Hindlimb muscle (tissue), 1 donor: ENCODE measurements around the gene BIK. TPM values are rescaled to one million over a fixed set of nuclear protein-coding genes. Genes with fewer than 3 reads are reported as not detected.
"Not testable (repeated sequence)": the region's sequence is repeated elsewhere in the genome, so short reads cannot be mapped to it uniquely, and the experiment has no call there.

ENCODE experiments used
- DNase-seq: peaks from one replicate; pipeline ENCODE4 v3.0.0-alpha.2; 2013
- polyA plus RNA-seq: library from polyadenylated mRNA; unstranded; fragments of 120-200 nt; gene quantifications from one replicate; pipeline ENCODE4 v1.2.1, GENCODE V29; 2013; ENCODE audit not compliant: insufficient read length

Gene BIK
- polyA plus RNA-seq, 1 donor: not detected

DNA sequence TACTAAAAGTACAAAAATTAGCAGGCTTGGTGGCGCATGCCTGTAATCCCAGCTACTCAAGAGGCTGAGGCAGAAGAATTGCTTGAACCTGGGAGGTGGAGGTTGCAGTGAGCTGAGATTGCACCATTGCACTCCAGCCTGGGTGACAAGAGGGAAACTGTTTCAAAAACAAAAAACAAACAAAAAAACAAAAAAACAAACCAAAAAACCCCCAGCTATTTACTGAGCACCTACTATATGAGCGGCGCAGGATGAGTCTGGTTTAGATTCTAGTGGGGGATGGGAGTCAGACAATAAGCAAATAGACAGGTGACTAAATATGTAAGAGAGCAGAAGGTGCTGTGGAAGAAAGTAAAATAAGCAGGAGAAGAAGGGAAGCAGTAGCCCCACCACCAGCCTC is 5.6 kb upstream of the BIK start:
- not testable (repeated sequence) for DNase-seq

DNA sequence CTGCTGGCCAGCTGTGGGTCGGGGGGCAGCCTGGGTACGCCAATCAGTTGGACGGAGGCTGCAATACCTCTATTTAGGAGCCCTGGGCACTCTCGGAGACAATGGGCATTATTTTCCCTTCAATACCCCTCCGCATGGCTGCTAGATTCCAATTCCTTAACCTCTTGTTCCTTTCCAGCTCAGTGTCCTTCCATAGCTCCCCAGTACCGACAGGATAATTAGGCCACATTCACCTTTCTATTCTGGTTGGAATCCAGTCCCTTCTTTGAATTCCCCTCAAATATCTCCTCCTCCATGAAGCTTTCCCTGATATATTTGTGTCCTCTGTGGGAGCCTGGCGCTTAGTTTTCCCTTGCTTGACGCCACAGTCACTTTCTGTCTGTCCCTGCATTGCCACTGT is 4.2 kb upstream of the BIK start:
- DNase-seq: no peak

- DNase-seq: no peak
Observed at GRCh38 chr22:43109511-43109910, 1.0 kb upstream of the BIK start.

DNA sequence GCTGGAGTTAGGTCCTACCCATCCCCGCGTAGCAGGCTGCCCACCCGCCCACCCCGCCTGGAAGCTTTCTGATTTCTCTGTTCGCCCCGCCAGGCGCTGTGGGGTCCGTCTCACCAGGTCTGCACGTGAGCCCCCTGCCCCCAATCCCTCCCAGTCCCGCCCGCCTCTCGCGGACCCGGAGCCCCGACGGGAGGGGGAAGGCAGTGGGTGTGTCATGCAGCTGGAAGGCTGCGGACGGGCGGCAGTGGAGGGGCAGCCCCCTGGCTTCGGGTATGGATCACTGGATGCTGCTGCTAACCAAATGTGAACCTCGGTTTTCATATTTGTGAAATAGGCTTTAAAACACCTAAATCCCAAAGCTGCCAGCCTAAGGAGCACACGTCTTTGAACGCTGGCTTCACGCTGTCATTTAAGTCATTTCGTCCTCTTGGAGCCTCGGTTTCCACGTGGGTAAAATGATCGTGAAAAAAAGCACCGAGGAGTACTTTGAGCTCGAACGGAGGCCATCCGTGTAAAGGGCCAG is 568 bp upstream of the BIK start:
- no peak for DNase-seq

DNA sequence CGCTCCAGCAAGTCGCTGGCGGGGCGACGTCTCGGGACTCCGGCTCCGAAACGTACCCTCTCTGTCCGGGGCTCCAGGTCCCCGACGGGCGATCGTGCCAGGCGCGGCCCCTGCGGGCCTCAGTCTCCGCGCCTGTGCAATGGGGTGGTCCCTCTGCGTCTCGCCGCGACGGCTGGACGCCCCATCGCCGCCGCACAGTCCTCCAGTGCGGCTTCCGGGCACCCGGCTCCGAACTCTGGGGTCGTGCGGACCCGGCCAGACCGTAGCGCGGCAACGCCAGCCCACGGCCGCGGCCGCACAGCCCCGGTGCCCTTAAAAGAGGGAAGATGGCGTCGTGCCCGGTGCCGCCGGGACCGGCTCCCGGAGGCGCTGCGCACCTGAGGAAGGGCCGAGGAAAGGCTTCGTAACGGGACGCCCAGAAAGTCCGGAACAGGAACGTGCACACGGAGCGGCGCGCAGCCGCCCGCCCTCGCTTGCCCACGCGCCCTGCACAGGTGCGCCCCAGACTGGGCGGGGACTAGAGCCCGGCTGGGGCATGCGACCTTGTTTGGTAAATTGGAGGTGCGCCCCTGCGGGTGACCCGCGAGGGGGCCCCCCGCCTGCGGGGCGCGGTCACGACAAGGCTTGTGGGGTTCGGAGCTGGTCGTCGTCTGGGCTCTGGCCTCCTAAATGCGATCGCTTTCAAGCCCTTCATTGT is 525 bp downstream of the BIK start:
- DNase-seq: no peak

DNA sequence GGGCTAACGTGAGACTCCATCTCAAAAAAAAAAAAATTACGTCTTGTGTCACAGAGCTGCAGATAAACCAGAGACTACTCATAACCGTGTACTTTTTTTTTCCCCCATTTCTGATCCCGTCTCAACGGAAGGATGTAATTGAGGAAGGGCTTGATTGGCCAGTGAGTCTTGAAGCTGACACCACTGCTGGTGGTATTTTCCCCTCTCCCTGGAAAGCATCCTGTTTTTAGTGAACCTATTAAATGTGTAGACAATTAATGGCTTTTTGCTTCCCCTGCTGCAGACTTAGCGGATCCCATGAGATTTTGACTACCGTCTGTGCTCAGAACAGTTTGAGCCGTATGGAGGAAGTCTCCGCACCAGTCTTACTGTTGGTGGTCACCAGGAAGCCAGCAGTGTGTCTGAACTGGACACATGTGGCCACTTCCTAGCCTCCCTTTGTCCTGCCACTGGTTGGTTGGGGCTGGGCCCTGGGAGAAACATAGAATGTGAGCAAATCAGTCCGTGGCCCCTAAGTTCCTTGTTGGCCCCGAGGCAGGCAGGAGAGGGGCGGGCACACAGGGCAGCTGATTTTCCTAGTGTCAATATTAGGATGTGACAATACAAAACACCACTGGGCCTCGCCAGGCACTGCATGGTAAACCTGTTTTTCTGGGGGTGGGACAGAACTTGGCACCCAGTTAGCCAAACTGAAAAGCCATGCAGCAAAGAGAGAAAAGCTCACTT is 3.1 kb downstream of the BIK start:
- no peak for DNase-seq

DNA sequence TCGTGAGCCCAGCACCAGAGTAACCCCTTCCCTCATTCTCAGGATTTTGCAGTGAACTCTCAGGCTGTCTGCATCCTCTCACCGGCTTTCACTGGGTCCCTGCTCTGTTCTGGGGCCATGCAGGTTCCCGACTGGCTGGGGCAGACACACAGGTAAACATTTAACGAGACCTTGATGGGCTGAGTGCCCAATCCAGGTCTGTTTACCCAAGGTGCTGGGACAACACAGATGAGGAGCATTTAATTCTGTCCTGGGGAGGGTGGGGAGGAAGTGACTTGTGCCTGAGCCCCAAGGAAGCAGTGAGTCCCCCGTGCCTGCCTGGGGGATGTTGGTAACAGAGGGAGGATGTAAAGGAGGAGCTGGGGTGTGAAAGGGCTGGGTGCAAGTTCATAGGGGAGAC is 4.4 kb downstream of the BIK start:
- no peak for DNase-seq

DNA sequence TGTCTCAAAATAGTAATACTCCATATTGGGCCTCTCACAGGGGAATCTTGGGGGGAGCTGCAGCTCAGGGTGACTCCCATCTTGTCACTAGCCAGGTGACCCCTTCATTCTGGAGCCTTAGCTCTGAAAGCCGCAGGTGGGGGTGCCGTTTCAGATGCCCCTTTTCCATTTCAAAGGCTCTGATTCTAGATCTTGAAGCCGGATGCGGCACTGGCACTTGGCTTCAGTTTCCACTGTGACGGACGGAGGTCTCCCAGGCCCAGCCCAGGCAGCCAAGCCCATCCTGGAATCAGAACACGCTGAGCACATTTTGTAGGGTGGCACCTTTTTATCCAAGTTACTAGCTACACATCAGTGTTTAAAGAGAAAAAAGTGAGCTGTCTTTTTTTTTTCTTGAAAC is 6.4 kb downstream of the BIK start:
- DNase-seq: no peak

- no peak for DNase-seq
Observed at GRCh38 chr22:43118024-43118849, 7.7 kb downstream of the BIK start.

- no peak for DNase-seq
Observed at GRCh38 chr22:43118953-43119458, 8.5 kb downstream of the BIK start.

DNA sequence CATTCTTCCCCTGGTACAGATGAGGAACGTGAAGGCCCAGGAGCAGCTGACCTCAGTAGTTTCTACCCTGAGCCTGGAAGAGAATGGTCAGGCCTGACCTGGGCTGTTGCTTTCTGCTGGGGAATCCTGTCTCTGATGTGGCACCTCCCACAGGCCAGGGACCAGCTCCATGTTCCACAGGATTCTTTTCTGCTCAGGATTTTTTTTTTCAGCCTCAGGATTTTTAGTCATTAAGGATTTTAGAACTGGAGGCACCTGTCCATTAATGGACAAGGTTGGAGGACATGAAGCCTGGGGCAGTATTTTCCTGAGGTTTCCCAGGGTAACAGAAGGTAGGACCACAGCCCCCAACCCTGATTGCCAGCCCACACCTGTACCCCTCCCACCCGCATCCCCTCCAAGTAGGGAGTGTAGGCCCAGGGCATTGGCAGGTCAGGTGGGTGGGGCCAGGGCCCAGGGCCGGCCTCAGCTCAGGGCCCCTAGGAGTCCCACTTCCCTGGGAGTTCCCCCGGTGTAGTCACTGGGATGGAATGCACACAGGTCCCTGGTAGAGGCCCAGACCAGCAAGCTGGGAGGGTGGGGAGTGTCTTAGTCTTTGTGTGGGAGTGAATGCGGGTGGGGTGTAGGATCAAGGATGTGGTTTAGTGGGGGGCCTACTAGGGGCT is 16.1 kb downstream of the BIK start:
- DNase-seq: no peak

GRCh38 chr22:43127166-43127908 is 16.8 kb downstream of the BIK start:
- DNase-seq: no peak

DNA sequence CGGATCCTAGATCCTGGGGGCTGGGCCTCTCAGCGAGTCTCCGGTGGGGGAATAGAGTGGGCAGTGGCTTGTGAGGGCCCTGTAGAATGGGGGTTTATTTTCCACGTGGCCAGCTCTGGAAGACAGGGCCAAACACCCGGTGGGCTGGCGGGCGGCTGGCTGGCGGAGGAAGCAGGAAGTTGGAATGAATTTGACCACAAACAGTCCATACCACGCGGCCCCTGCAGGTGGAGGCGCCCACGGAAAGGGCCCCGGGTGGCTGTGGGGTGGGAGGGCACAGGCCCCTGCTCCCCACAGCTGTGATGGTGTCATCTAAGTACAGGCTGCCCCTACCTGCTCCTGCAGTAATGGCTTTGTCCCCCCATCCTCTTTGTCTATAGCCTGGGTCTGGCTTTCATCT is 17.6 kb downstream of the BIK start:
- no peak for DNase-seq

GRCh38 chr22:43128928-43129424 is 18.4 kb downstream of the BIK start:
- DNase-seq: no peak

DNA sequence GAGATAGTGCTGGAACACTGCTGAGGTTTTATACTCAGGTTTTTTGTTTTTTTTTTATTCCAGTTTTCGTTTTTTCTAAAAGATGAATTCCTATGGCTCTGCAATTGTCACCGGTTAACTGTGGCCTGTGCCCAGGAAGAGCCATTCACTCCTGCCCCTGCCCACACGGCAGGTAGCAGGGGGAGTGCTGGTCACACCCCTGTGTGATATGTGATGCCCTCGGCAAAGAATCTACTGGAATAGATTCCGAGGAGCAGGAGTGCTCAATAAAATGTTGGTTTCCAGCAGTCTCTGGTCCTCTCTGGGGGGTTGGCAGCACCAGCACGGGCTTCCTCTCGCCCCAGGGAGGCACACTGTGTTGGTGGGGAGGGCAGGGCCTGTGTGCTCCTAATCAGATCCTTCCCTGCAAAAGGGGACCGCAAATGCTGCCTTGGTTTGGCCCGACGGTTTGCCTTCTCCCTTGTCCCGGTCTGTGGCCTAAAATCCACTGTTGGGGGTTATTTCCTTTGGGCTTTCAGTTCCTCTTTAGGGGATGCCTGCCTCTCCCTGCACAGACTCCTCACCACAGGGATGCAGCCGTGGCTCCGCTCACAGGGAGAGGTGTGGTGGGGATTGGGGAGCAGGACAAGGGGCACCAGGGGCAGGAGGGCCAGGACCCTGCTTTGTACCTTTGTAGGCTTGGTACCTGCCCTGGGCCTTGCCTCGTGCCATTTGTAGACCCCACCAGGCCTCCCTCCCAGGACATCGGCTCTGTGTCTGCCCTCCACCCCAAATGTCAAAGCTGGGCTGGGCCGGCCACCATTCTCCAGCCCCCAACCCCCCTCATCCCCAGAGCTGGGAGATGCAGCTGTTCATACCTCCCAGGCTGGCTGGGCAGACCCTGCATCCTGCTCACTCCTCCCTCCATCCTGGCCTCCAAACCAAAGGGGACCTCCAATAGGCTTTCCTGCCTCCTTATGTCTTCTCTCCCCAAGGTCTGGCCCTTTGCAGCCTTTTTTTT is 19.2 kb downstream of the BIK start:
- no peak for DNase-seq

DNA sequence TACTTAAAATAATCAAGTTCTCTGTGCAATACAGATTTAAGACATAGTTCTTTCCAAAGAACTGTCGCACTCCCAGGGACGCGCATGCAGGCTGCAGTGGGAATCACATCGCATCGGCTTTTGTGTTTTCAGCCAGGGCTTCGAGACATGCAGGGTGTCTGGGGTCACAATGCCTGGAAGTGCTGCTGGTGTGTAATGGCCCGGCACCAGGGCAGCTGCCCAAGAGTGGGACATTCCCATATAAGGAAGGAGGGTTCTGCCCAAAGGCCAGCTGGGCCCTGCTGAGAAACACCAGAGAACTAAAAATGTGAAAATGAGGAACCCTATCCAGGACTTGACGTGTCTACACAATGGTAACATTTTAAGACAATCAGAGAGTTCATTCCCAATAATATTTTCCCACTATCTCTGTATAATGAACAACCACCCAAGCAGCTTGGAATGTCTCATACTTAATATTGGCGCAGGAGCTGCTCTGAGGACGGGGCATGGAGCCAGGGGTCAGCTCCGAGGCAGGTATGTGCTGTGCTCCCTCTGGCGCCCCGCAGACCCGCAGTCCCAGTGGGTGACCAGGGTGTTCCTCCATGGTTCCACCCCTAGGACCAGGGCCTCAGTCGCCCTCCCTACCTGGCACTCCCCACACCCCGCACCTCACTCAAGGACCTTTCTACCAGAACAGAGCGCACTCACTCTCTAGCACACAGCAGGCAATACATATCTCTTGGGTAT is 21.4 kb downstream of the BIK start:
- no peak for DNase-seq

GRCh38 chr22:43133401-43133800 is 22.9 kb downstream of the BIK start:
- no peak for DNase-seq

DNA sequence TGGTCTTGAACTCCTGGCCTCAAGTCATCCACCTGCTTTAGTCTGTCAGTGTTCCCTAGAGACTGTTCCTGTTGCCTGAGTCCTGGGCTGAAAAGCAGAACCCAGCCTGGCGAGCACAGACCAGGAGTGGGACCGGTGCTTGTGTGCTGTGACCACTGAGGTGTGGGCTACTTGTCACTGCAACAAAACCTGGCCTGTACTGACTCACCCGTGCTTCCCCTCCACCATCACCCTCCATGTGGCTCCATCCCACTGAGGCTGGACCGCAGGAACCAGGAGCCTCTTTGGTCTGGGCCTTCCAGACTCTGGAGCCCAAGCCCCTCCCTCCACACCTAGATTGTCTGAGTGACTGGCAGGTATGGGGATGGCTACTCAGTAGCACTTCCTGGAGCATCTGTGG is 24.0 kb downstream of the BIK start:
- DNase-seq: no peak

DNA sequence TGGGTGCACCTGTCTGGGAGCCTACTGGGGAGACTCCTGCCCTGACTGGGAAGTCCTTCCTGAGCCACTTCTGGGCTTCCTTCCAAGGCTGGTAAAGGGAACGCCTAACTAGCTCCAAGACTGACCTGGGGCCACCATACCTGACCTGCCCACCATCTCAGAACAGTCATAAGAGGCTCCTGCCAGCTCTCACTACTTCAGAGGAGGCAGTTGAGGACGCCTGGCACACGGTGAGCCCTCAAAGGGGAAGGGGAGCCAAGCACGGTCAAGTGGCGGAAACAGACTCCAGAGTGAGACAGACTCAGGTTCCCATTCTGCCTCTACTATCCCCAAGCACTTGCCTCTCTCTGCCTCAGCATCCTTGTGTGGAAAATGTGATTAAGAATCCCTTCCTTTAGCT is 25.0 kb downstream of the BIK start:
- DNase-seq: no peak

DNA sequence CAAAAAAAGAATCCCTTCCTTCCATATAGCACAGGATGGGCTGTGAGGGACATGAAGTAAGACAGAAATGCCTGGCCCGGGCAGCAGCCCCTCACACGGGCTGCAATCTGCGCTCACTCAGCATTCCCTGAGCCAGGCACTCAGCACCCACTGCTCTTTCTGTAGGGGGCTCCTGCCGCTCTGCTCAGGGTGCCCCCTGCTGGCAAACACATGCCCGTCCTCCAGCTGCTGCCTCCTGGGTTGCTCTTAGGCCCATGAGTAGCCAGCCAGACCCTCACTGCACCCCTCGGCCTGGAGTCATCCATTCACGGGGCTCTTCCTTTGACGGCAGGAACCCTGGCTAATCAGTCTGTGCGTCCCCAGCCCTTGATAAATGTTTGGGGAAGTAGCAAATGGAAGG is 25.7 kb downstream of the BIK start:
- no peak for DNase-seq
